ENCODE results near the gene BTBD16. TPM values are rescaled to one million over a fixed set of nuclear protein-coding genes. Genes with fewer than 3 reads are reported as not detected.

BTBD16 gene
- total and polyA plus RNA-seq, 2 of the 13 experiments (the other 11 are each of a cell fraction or from before 2014, with no cell fraction given) = 5.0 to 11.9 TPM

DNA sequence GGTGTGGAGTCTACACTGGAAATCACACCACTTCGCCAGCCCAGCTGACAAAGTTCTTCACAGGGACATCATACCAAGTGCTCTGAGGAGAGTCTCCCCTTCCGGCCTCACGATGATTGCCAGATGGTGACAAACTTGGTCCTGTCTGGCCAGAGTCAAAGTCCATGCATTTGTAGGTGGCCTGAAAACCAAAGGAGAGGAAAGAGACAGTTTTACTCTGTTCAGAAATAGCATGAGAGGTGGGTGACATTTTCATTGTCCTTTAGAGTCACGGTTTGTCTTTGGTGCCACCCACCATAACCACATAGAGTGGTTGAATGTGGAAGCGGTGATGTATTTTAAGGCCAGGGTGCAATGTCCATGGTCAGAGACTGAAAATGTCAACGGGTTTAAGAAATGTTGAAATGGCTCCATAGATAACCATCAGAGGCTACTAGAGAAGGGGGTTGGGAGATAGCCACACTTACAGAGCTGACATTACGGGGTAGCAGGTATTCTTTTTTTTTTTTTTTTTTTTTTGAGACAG lies 33.0 kb downstream of the BTBD16 start (continued):
- TF ChIP-seq, protein P1, sequence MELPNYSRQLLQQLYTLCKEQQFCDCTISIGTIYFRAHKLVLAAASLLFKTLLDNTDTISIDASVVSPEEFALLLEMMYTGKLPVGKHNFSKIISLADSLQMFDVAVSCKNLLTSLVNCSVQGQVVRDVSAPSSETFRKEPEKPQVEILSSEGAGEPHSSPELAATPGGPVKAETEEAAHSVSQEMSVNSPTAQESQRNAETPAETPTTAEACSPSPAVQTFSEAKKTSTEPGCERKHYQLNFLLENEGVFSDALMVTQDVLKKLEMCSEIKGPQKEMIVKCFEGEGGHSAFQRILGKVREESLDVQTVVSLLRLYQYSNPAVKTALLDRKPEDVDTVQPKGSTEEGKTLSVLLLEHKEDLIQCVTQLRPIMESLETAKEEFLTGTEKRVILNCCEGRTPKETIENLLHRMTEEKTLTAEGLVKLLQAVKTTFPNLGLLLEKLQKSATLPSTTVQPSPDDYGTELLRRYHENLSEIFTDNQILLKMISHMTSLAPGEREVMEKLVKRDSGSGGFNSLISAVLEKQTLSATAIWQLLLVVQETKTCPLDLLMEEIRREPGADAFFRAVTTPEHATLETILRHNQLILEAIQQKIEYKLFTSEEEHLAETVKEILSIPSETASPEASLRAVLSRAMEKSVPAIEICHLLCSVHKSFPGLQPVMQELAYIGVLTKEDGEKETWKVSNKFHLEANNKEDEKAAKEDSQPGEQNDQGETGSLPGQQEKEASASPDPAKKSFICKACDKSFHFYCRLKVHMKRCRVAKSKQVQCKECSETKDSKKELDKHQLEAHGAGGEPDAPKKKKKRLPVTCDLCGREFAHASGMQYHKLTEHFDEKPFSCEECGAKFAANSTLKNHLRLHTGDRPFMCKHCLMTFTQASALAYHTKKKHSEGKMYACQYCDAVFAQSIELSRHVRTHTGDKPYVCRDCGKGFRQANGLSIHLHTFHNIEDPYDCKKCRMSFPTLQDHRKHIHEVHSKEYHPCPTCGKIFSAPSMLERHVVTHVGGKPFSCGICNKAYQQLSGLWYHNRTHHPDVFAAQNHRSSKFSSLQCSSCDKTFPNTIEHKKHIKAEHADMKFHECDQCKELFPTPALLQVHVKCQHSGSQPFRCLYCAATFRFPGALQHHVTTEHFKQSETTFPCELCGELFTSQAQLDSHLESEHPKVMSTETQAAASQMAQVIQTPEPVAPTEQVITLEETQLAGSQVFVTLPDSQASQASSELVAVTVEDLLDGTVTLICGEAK (IDR thresholded peaks at IDR 0.05) = no peak
- TF ChIP-seq, protein P1 (CRISPR knock-in tag; IDR thresholded peaks at IDR 0.05) = 0 out of 2 replicates have a peak, but pooled peaks have one; percentile 62
- TF ChIP-seq NCOR1 (IDR thresholded peaks at IDR 0.05; ENCODE audit: borderline replicate concordance, low read length) (peak; percentile 81; the same call in 1 of the 2 replicates), ZNF772 (CRISPR knock-in tag; IDR thresholded peaks at IDR 0.05) (no peak), ZNF782 (CRISPR knock-in tag; IDR thresholded peaks at IDR 0.05; ENCODE audit: borderline replicate concordance) (no peak), GPN1 (CRISPR knock-in tag; IDR thresholded peaks at IDR 0.05; ENCODE audit: borderline replicate concordance) (no peak), FLYWCH1 (CRISPR knock-in tag; IDR thresholded peaks at IDR 0.05) (no peak), ZFY (CRISPR knock-in tag; IDR thresholded peaks at IDR 0.05) (peak; percentile 49; the same call in 1 of the 2 replicates), EHMT2 (IDR thresholded peaks at IDR 0.05; ENCODE audit: borderline replicate concordance, low read depth, low read length) (no peak), ZNF644 (CRISPR knock-in tag; IDR thresholded peaks at IDR 0.05; ENCODE audit: low read depth) (peak; percentile 95), RXRA (CRISPR knock-in tag; IDR thresholded peaks at IDR 0.05) (peak; percentile 21; the same call in 1 of the 2 replicates), RBAK (CRISPR knock-in tag; IDR thresholded peaks at IDR 0.05) (no peak), FOSL2 (CRISPR knock-in tag; IDR thresholded peaks at IDR 0.05) (peak; percentile 61), HMG20A (CRISPR knock-in tag; IDR thresholded peaks at IDR 0.05; ENCODE audit: borderline replicate concordance) (peak; percentile 39; the same call in 1 of the 2 replicates), ZNF121 (CRISPR knock-in tag; IDR thresholded peaks at IDR 0.05) (no peak), DR1 (CRISPR knock-in tag; IDR thresholded peaks at IDR 0.05) (no peak), TEAD3 (CRISPR knock-in tag; optimal IDR thresholded peaks at IDR 0.05; ENCODE audit: borderline replicate concordance) (peak; percentile 39)
- TF ChIP-seq, protein P2, sequence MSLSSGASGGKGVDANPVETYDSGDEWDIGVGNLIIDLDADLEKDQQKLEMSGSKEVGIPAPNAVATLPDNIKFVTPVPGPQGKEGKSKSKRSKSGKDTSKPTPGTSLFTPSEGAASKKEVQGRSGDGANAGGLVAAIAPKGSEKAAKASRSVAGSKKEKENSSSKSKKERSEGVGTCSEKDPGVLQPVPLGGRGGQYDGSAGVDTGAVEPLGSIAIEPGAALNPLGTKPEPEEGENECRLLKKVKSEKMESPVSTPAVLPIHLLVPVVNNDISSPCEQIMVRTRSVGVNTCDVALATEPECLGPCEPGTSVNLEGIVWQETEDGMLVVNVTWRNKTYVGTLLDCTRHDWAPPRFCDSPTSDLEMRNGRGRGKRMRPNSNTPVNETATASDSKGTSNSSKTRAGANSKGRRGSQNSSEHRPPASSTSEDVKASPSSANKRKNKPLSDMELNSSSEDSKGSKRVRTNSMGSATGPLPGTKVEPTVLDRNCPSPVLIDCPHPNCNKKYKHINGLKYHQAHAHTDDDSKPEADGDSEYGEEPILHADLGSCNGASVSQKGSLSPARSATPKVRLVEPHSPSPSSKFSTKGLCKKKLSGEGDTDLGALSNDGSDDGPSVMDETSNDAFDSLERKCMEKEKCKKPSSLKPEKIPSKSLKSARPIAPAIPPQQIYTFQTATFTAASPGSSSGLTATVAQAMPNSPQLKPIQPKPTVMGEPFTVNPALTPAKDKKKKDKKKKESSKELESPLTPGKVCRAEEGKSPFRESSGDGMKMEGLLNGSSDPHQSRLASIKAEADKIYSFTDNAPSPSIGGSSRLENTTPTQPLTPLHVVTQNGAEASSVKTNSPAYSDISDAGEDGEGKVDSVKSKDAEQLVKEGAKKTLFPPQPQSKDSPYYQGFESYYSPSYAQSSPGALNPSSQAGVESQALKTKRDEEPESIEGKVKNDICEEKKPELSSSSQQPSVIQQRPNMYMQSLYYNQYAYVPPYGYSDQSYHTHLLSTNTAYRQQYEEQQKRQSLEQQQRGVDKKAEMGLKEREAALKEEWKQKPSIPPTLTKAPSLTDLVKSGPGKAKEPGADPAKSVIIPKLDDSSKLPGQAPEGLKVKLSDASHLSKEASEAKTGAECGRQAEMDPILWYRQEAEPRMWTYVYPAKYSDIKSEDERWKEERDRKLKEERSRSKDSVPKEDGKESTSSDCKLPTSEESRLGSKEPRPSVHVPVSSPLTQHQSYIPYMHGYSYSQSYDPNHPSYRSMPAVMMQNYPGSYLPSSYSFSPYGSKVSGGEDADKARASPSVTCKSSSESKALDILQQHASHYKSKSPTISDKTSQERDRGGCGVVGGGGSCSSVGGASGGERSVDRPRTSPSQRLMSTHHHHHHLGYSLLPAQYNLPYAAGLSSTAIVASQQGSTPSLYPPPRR (CRISPR knock-in tag; IDR thresholded peaks at IDR 0.05; ENCODE audit: borderline replicate concordance) = no peak

Measured in HepG2 (cell line).